NCI-H510A treated with DMSO at 0.1 percent for 48 hours (cell line): Measurements from ENCODE around the gene PILRB.
A peak's percentile ranks its signal among the peaks of the same experiment; 100 is the strongest.
"Not testable (repeated sequence)": the region's sequence is repeated elsewhere in the genome, so short reads cannot be mapped to it uniquely, and the experiment has no call there.

Source experiments
- DNase-seq: peaks from one replicate; lab custom pipeline; 2025; lab: John Stamatoyannopoulos, UW

Gene PILRB

GRCh38 chr7:100376066-100376465 is 18.1 kb downstream of the PILRB start:
- no peak for DNase-seq

GRCh38 chr7:100378114-100378755 is 20.3 kb downstream of the PILRB start:
- DNase-seq = no peak

- DNase-seq = no peak
Measured at GRCh38 chr7:100380196-100380595, 22.3 kb downstream of the PILRB start.

- not testable (repeated sequence) for DNase-seq
Measured at GRCh38 chr7:100381531-100382233, 23.8 kb downstream of the PILRB start.

- DNase-seq = peak; percentile 24
Measured at GRCh38 chr7:100382234-100382853, 24.4 kb downstream of the PILRB start.

- no peak for DNase-seq
Measured at GRCh38 chr7:100384628-100385294, 26.8 kb downstream of the PILRB start.

- DNase-seq = no peak
Measured at GRCh38 chr7:100386940-100387339, 29.0 kb downstream of the PILRB start.

GRCh38 chr7:100387695-100388094 is 29.8 kb downstream of the PILRB start:
- DNase-seq = no peak

- no peak for DNase-seq
Measured at GRCh38 chr7:100389437-100390088, 31.6 kb downstream of the PILRB start.

GRCh38 chr7:100390286-100391009 is 32.5 kb downstream of the PILRB start:
- no peak for DNase-seq

GRCh38 chr7:100393233-100393905 is 35.5 kb downstream of the PILRB start:
- no peak for DNase-seq

- DNase-seq = no peak
Measured at GRCh38 chr7:100394077-100394476, 36.2 kb downstream of the PILRB start.

GRCh38 chr7:100396421-100396982 is 38.6 kb downstream of the PILRB start:
- DNase-seq = no peak

GRCh38 chr7:100397315-100398081 is 39.6 kb downstream of the PILRB start:
- no peak for DNase-seq

- no peak for DNase-seq
Measured at GRCh38 chr7:100398239-100398638, 40.3 kb downstream of the PILRB start.

- no peak for DNase-seq
Measured at GRCh38 chr7:100400041-100400440, 42.1 kb downstream of the PILRB start.

- DNase-seq = no peak
Measured at GRCh38 chr7:100400656-100401055, 42.7 kb downstream of the PILRB start.

- no peak for DNase-seq
Measured at GRCh38 chr7:100401811-100402210, 43.9 kb downstream of the PILRB start.

GRCh38 chr7:100402241-100402640 is 44.3 kb downstream of the PILRB start:
- DNase-seq = no peak

- DNase-seq = no peak
Measured at GRCh38 chr7:100406767-100407166, 48.9 kb downstream of the PILRB start.
